ENCODE data around the gene C1orf105.

The C1orf105 gene

DNA sequence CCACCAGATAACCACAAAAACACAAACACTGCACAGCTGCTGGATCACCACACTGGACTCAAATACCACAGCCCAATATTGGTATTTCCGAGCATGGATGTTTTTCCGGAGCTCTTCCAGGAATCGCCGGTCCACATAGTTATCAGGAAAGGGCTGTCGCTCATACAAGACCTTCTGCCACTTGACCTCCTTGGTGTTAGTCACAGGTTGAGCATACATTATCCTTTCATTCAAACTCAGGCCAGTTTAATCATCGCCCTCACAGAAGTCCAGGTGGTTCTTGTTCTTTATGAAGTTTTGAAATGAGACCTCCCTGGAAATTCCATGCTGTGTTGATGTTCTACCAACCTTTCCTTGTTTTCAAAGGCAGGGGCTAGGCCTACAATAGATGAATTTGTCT lies 21.9 kb downstream of the C1orf105 start:
- TF ChIP-seq, protein P1, sequence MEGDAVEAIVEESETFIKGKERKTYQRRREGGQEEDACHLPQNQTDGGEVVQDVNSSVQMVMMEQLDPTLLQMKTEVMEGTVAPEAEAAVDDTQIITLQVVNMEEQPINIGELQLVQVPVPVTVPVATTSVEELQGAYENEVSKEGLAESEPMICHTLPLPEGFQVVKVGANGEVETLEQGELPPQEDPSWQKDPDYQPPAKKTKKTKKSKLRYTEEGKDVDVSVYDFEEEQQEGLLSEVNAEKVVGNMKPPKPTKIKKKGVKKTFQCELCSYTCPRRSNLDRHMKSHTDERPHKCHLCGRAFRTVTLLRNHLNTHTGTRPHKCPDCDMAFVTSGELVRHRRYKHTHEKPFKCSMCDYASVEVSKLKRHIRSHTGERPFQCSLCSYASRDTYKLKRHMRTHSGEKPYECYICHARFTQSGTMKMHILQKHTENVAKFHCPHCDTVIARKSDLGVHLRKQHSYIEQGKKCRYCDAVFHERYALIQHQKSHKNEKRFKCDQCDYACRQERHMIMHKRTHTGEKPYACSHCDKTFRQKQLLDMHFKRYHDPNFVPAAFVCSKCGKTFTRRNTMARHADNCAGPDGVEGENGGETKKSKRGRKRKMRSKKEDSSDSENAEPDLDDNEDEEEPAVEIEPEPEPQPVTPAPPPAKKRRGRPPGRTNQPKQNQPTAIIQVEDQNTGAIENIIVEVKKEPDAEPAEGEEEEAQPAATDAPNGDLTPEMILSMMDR (IDR thresholded peaks at IDR 0.05; ENCODE audit: insufficient read depth, missing control alignments): no peak
- no peak for FAIRE-seq
- no peak for DNase-seq (ENCODE audit: insufficient read length, low spot score)

DNA sequence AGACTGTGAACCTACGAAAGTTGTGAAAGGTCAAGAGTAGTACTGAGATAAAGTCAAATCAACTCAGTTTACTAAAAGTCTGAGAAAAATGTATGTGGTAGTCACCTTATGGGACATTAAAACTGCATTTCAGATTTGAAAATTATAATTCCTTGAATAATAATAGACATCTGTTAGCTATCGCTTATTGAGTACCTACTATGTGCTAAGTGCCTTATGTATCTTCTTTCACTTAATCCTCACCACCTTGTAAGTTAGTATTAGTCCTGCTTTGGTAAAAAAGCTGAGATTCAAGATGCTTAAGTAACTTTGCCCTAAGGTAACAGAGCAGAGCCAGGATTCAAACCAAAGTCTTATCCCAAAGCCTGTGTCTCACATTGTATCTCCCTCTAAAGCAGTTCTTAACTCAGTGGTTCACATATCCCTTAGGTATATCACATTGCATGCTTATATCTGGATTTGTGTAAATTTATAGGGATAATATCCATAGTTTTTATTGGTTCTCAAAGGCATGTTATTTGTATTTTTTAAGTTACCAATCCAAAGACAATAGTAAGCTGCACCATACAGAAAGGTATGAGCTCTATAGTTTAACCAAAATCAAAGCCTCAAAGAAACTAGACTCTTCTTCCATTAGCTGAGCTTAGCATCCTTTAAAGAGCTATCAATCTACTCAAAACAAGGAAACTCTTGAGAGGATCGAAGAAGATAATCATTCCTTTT lies 22.5 kb downstream of the C1orf105 start:
- TF ChIP-seq, protein P1 (IDR thresholded peaks at IDR 0.05; ENCODE audit: insufficient read depth, missing control alignments): no peak
- FAIRE-seq (peak; percentile 64), DNase-seq (ENCODE audit: insufficient read length, low spot score) (no peak)

DNA sequence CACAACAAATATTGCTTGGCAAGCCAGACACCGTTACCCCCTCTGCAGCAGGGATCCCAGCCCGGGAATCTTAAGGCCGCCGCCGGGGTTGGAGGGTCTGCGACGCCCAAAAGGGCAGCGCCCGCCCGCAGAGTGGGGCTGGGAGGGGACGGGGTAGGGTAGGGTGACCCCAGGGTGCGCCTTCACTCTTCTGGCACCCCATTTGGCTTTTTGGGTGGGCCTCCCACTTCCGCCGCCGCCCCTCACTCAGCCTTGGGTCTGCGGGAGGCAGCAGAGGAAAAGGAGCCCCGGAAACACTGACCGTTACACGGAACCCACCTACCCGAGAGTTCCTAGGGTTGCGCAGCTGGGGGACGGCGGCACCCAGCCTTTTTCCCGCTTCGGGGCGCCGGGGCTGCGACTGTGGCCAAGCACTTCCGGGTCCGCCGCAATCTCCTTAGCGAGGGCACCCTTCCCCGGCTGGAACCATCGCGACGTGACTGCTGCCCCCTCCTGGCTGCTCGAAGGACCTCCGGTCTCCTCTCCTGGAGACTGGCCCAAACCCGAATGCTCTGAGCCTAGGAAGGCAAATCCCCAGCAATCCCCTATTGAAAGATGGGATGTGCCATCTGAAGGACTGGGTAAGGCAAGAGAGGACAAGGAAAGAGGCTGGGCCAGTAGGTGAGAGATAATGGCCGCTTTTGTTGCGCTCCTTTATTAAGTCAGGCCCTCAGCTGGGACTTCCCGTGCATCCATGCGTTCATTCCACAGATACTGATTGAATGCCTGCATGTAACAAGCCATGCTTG lies 23.4 kb downstream of the C1orf105 start, which contains the start of gene PIGC:
Gene PIGC, minus strand, starts transcription at position 404 of the 788 bp plus-strand sequence. CDS start 1,447 bp downstream, outside the sequence.
- FAIRE-seq: no peak
- peak; percentile 78 for DNase-seq (ENCODE audit: insufficient read length, low spot score)
- TF ChIP-seq, protein P1 (IDR thresholded peaks at IDR 0.05; ENCODE audit: insufficient read depth, missing control alignments): peak; percentile 97

DNA sequence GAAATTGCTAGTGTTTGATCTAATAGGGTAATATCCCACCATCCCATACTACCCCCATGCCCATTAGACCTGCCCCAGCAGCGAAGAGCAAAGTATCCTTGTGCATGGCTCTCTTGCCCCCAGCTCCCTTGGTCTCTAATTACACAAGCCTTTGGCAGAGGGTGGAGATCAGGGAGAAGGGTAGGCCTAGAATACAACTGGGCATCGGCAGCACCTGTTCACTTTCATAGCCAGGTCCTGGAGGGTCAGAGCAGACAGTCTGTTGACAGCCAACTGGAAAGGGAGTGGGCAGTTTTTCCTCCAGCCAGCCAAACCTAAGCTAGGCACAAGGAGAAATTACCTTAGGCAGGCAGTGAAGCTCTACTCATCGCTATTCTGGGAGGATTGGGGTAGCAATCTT lies 26.1 kb downstream of the C1orf105 start:
- TF ChIP-seq, protein P1 (IDR thresholded peaks at IDR 0.05; ENCODE audit: insufficient read depth, missing control alignments): no peak
- DNase-seq (ENCODE audit: insufficient read length, low spot score) (no peak), FAIRE-seq (no peak)

DNA sequence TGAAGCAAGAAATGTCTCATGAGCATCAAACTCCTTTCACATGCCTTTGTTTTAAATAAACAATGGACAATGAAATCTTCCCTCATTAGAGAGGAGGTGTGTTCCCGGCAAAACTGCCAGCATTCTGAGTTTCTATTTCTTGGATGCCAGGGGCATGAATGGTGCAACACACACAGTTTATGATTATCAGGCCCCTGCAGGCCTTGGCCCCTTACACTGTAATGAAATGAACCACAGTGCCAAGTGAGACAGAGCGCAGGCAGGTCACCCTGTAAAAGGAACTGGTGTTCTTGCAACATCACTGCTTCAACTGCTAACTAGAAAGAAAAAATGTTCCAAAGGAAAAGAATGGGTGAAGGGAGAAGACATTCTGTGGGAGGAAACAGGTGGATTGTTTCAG lies 27.2 kb downstream of the C1orf105 start:
- DNase-seq (ENCODE audit: insufficient read length, low spot score) (no peak), FAIRE-seq (no peak)
- TF ChIP-seq, protein P1 (IDR thresholded peaks at IDR 0.05; ENCODE audit: insufficient read depth, missing control alignments): no peak

DNA sequence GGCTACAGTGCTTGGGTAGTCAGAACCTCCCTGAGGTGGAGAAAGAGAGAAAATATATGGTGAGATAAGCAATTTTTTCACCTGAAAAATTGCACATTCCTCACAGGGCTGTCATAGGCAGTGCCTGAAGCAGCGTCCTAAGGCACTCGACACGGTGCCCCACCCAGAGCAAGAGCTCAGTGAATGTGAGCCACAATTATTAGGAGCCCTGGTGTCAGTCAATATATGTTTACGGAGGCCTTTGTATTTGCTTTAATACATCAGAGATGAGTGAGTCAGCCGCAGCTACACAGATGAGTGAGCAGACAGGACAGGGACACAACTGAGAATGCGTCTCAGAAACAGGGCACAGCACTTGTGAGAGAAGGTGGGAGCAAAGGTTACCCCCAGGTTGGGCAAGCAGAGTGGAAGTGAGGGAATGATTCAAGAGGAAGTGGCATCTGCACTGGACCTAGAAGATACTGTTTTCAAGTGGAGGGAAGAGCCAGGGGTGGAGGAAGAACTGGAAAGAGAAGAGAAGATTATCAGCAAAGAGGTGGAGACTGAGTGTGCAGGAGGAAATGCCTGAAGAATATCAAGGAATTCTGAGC lies 28.6 kb downstream of the C1orf105 start:
- FAIRE-seq (no peak), DNase-seq (ENCODE audit: insufficient read length, low spot score) (no peak)
- TF ChIP-seq, protein P1 (IDR thresholded peaks at IDR 0.05; ENCODE audit: insufficient read depth, missing control alignments): no peak

All from D721Med (cell line).